A549 (cell line): ENCODE results near the gene WDR19. TPM values are rescaled to one million over a fixed set of nuclear protein-coding genes. Genes with fewer than 3 reads are reported as not detected.

Experiments
- ATAC-seq, 2 experiments: fragments of 200-7000 bp in 1 of 2; fragments of >200 bp in 1 of 2; cut with Nextera tagmentation in 1 of 2; cut with Tn5 transposase in 1 of 2; 3 replicates each; pipeline versions ENCODE4 v1.8.0 to v1.9.1; 2018 to 2020; ENCODE audit warnings: mild to moderate bottlenecking in 1 of 2, moderate library complexity in 1 of 2
- CTCF ChIA-PET: fragments of 300-600 bp; sonication (Branson Sonifier 250); formaldehyde crosslinking; extraction: SDS; loops from one replicate; lab custom pipeline; 2021; ENCODE audit warnings: antibody characterized with exemption, inconsistent platforms; lab: Yijun Ruan, JAX
- POLR2A ChIA-PET: fragments of 350-600 bp; formaldehyde crosslinking; extraction: SDS; loops from one replicate; lab custom pipeline; 2021; ENCODE audit warnings: antibody characterized with exemption, inconsistent platforms; lab: Yijun Ruan, JAX
- DNase-seq, 2 experiments: peaks; one replicate each; pipeline versions ENCODE4 v3.0.0 to v3.0.0-alpha.2; 2011 to 2016; ENCODE audit warnings: low read depth in 1 of 2, low spot score in 1 of 2
- FAIRE-seq: peaks from 2 replicates; lab custom pipeline; 2011; peaks lifted over from hg19 to GRCh38; lab: Jason Lieb, UNC
- H3K27ac ChIP-seq, 2 experiments: fragments of >200 bp; sonication (Bioruptor Twin); formaldehyde crosslinking; 3 replicates each; pipeline ENCODE4 v1.5.1; 2016 to 2017
- H3K4me1 ChIP-seq: fragments of >200 bp; sonication (Bioruptor Twin); formaldehyde crosslinking; 3 replicates; pipeline ENCODE4 v1.6.1; 2016
- H3K4me2 ChIP-seq: fragments of >200 bp; sonication (Bioruptor Twin); formaldehyde crosslinking; 3 replicates; pipeline ENCODE4 v1.6.1; 2016
- H3K4me3 ChIP-seq: fragments of >200 bp; sonication (Bioruptor Twin); formaldehyde crosslinking; 3 replicates; pipeline ENCODE4 v1.5.1; 2016
- H3K9me3 ChIP-seq: fragments of >200 bp; sonication (Bioruptor Twin); formaldehyde crosslinking; 3 replicates; pipeline ENCODE4 v1.6.1; 2016
- BHLHE40 ChIP-seq: IDR thresholded peaks from 2 replicates; pipeline ENCODE4 v1.6.1; 2012; ENCODE audit warnings: low read depth, low read length, inconsistent platforms
- CBX8 ChIP-seq: fragments of 200-600 bp; sonication (generic); IDR thresholded peaks from 2 replicates; pipeline ENCODE4 v1.6.1; 2016
- CEBPB ChIP-seq, 2 experiments: fragments of >200 bp in 1 of 2; sonication (Bioruptor Twin) in 1 of 2; formaldehyde crosslinking in 1 of 2; IDR thresholded peaks; 2 replicates each; pipeline ENCODE4 v1.6.1; 2012 to 2016
- EHF ChIP-seq: fragments of 250-450 bp; sonication (Bioruptor Pico); IDR thresholded peaks from 2 replicates; pipeline ENCODE4 v1.5.0; 2020; ENCODE audit warnings: mild to moderate bottlenecking
- EHMT2 ChIP-seq: fragments of 200-600 bp; sonication (generic); IDR thresholded peaks from 2 replicates; pipeline ENCODE4 v1.6.1; 2016; ENCODE audit warnings: antibody characterized with exemption, low read depth, mild to moderate bottlenecking, moderate library complexity
- ESRRA ChIP-seq: fragments of 150-350 bp; IDR thresholded peaks from 2 replicates; pipeline ENCODE4 v1.6.1; 2014; ENCODE audit warnings: mild to moderate bottlenecking, low read length, borderline replicate concordance
- FOXS1 ChIP-seq: fragments of 250-450 bp; sonication (Bioruptor Pico); IDR thresholded peaks from 2 replicates; pipeline ENCODE4 v1.5.0; 2020; ENCODE audit warnings: mild to moderate bottlenecking, moderate library complexity
- GATA3 ChIP-seq: IDR thresholded peaks from 2 replicates; pipeline ENCODE4 v1.6.1; 2012; ENCODE audit warnings: borderline replicate concordance
- HDAC2 ChIP-seq: fragments of 200-600 bp; sonication (generic); IDR thresholded peaks from 2 replicates; pipeline ENCODE4 v1.6.1; 2016
- HEYL ChIP-seq: fragments of 250-450 bp; sonication (Bioruptor Pico); IDR thresholded peaks from 2 replicates; pipeline ENCODE4 v1.8.0; 2021; ENCODE audit warnings: mild to moderate bottlenecking, moderate library complexity
- HOXA7 ChIP-seq: fragments of 250-450 bp; sonication (Bioruptor Pico); IDR thresholded peaks from 2 replicates; pipeline ENCODE4 v1.5.0; 2020; ENCODE audit warnings: mild to moderate bottlenecking, moderate library complexity
- HOXB5 ChIP-seq: fragments of 250-450 bp; sonication (Bioruptor Pico); IDR thresholded peaks from 2 replicates; pipeline ENCODE4 v1.5.0; 2020; ENCODE audit warnings: mild to moderate bottlenecking, moderate library complexity
- JUNB ChIP-seq: fragments of >200 bp; sonication (Bioruptor Twin); formaldehyde crosslinking; IDR thresholded peaks from 2 replicates; pipeline ENCODE4 v1.6.1; 2016
- KDM1A ChIP-seq: fragments of 200-600 bp; sonication (generic); IDR thresholded peaks from 2 replicates; pipeline ENCODE4 v1.6.1; 2016; ENCODE audit warnings: low read depth, mild to moderate bottlenecking
- KDM5A ChIP-seq: fragments of 200-600 bp; sonication (generic); IDR thresholded peaks from 2 replicates; pipeline ENCODE4 v1.6.1; 2016; ENCODE audit warnings: antibody characterized with exemption, mild to moderate bottlenecking
- MAX ChIP-seq: IDR thresholded peaks from 2 replicates; pipeline ENCODE4 v1.6.1; 2012
- NPAS2 ChIP-seq: fragments of 250-450 bp; sonication (Bioruptor Pico); IDR thresholded peaks from 2 replicates; pipeline ENCODE4 v1.8.0; 2022; ENCODE audit warnings: mild to moderate bottlenecking, moderate library complexity, borderline replicate concordance
- NR3C1 ChIP-seq: fragments of >200 bp; sonication (Bioruptor Twin); formaldehyde crosslinking; IDR thresholded peaks from 3 replicates; pipeline ENCODE4 v1.6.1; 2017
- POLR2AphosphoS2 ChIP-seq: conservative IDR thresholded peaks from 2 replicates; pipeline ENCODE4 v1.6.1; 2012; ENCODE audit warnings: low read length, improper control_type of control experiment, inconsistent platforms
- RAD21 ChIP-seq, 2 experiments: fragments of >200 bp in 1 of 2; sonication (Bioruptor Twin) in 1 of 2; formaldehyde crosslinking in 1 of 2; IDR thresholded peaks in 1 of 2; conservative IDR thresholded peaks in 1 of 2; 2 replicates in 1 of 2; 3 replicates in 1 of 2; pipeline ENCODE4 v1.6.1; 2012 to 2018; ENCODE audit warnings: inconsistent platforms in 1 of 2
- RARB ChIP-seq: fragments of 250-450 bp; sonication (Bioruptor Pico); IDR thresholded peaks from 2 replicates; pipeline ENCODE4 v1.8.0; 2021; ENCODE audit warnings: mild to moderate bottlenecking, moderate library complexity
- RCOR1 ChIP-seq: fragments of 150-350 bp; IDR thresholded peaks from 2 replicates; pipeline ENCODE4 v1.6.1; 2014; ENCODE audit warnings: antibody characterized with exemption, low read length, low read depth
- REST ChIP-seq: fragments of 200-600 bp; sonication (generic); IDR thresholded peaks from 2 replicates; pipeline ENCODE4 v1.6.1; 2016; ENCODE audit warnings: antibody characterized with exemption, mild to moderate bottlenecking, moderate library complexity
- RFX5 ChIP-seq: fragments of 450-650 bp; IDR thresholded peaks from 2 replicates; pipeline ENCODE4 v1.7.1; 2014; ENCODE audit warnings: antibody characterized with exemption, mild to moderate bottlenecking, moderate library complexity
- TFCP2L1 ChIP-seq: fragments of 250-450 bp; sonication (Bioruptor Pico); IDR thresholded peaks from 2 replicates; pipeline ENCODE4 v1.5.0; 2021; ENCODE audit warnings: mild to moderate bottlenecking
- TP53 ChIP-seq: fragments of 250-450 bp; sonication (Bioruptor Pico); IDR thresholded peaks from 2 replicates; pipeline ENCODE4 v1.5.0; 2021; ENCODE audit warnings: mild to moderate bottlenecking, moderate library complexity
- USF2 ChIP-seq: fragments of 450-650 bp; IDR thresholded peaks from 2 replicates; pipeline ENCODE4 v1.6.1; 2014; ENCODE audit warnings: antibody characterized with exemption
- ZNF302 ChIP-seq: fragments of 250-450 bp; sonication (Bioruptor Pico); IDR thresholded peaks from 2 replicates; pipeline ENCODE4 v1.9.0; 2021; ENCODE audit warnings: inconsistent platforms, mild to moderate bottlenecking, moderate library complexity
- ZSCAN20 ChIP-seq: fragments of 250-450 bp; sonication (Bioruptor Pico); IDR thresholded peaks from 2 replicates; pipeline ENCODE4 v1.8.0; 2022; ENCODE audit warnings: mild to moderate bottlenecking, moderate library complexity
- WGBS: methylation state at CpG from one replicate; pipeline ENCODE4 v1.1.6; 2017; ENCODE audit errors: missing lambda C conversion rate; 5-methylcytosine and 5-hydroxymethylcytosine counted together
- polyA plus RNA-seq, 4 experiments: library from polyadenylated mRNA; depleted of rRNA in 3 of 4; stranded (reverse); fragments of >200 nt; fragmentation: RNase III in 1 of 4; extraction: RNeasy Plus Mini Kit Qiagen cat#74134 plus additional on column Dnase treatment in 1 of 4; gene quantifications; 2 replicates in 3 of 4; 3 replicates in 1 of 4; pipeline ENCODE4 v1.2.3, GENCODE V29; 2011 to 2017
- TF ChIP-seq, protein P1 (sequence below): fragments of >200 bp; sonication (Bioruptor Twin); formaldehyde crosslinking; IDR thresholded peaks from 2 replicates; pipeline ENCODE4 v1.6.1; 2016
- TF ChIP-seq, protein P2 (sequence below): fragments of >200 bp; sonication (Bioruptor Twin); formaldehyde crosslinking; IDR thresholded peaks from 3 replicates; pipeline ENCODE4 v1.6.1; 2016

WDR19 gene
- polyA plus RNA-seq, 2 of the 4 experiments (the other 2 are of a cell fraction) = 12.1 to 30.1 TPM

GRCh38 chr4:39205476-39205875 lies 23.1 kb downstream of the WDR19 start:
- no peak overlapping the region for H3K4me2 ChIP-seq
- no peaks in the 10 kb centered on the region for H3K9me3 ChIP-seq
- no peaks in the 10 kb centered on the region for H3K4me1 ChIP-seq
- no peak for TF ChIP-seq JUNB
- TF ChIP-seq ESRRA = no peak
- no peak for TF ChIP-seq USF2
- TF ChIP-seq ZSCAN20 (CRISPR knock-in tag) = no peak
- no peak for TF ChIP-seq TP53 (CRISPR knock-in tag)
- TF ChIP-seq RFX5 = no peak
- TF ChIP-seq NR3C1 = no peak
- no peak for TF ChIP-seq HEYL (CRISPR knock-in tag)
- TF ChIP-seq BHLHE40 = no peak
- no peak for TF ChIP-seq FOXS1 (CRISPR knock-in tag)
- no peak for TF ChIP-seq HOXA7 (CRISPR knock-in tag)
- TF ChIP-seq KDM1A = no peak
- TF ChIP-seq GATA3 = no peak
- no peak for TF ChIP-seq RCOR1
- no peak for TF ChIP-seq HOXB5 (CRISPR knock-in tag)
- no peak for TF ChIP-seq KDM5A
- no peak for TF ChIP-seq ZNF302 (CRISPR knock-in tag)
- TF ChIP-seq, protein P1, sequence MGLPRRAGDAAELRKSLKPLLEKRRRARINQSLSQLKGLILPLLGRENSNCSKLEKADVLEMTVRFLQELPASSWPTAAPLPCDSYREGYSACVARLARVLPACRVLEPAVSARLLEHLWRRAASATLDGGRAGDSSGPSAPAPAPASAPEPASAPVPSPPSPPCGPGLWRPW = no peak
- no peak for TF ChIP-seq EHF (CRISPR knock-in tag)
- TF ChIP-seq, all 56 proteins: peak for 0
- CTCF ChIA-PET = interaction anchor here (0.6 to 0.8 kb wide), 2 partner anchors 10 to 304 kb away, joined by 3 to 4 read pairs; no protein-coding TSS in a partner anchor
- POLR2A ChIA-PET = no interaction called here
- Histone ChIP-seq H3K4me3 (no peak overlapping the region), H3K27ac (no peak overlapping the region)
- FAIRE-seq (no peak), ATAC-seq (no peak), DNase-seq (no peak)
- WGBS = 90% methylated on average over 3 of the region's 3 CpGs

DNA sequence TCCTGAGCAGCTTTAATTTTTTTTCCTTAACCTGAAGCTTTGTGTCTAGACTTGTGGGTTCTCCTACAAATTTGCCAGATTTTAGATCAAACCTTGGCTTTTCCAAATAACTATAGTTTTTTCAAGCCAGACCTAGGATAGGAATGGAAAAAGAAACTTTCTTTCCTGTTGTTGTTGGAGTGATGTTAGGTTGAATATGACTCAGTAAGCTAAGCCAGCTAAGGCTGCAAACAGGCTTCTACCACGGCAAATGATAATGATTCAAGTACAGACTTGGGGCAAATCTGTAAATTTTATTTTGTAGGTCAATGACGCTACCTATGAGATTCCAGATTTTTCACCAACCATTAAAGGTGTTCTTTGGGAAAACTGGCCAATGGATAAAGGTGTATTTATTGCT lies 45.6 kb downstream of the WDR19 start:
- CTCF ChIA-PET = no interaction called here
- no peak overlapping the region for H3K27ac ChIP-seq
- H3K4me3 ChIP-seq = no peak overlapping the region
- DNase-seq (no peak), FAIRE-seq (no peak), ATAC-seq (no peak)
- H3K4me2 ChIP-seq = no peak overlapping the region
- no peaks in the 10 kb centered on the region for H3K9me3 ChIP-seq
- POLR2A ChIA-PET = no interaction called here
- no peak for TF ChIP-seq CEBPB (IDR thresholded peaks at IDR 0.05)
- TF ChIP-seq NPAS2 = no peak
- no peak for TF ChIP-seq CBX8
- TF ChIP-seq RAD21 (conservative IDR thresholded peaks at IDR 0.05 in 1 of 2, IDR thresholded peaks at IDR 0.05 in 1 of 2) = no peak
- no peaks in the 10 kb centered on the region for H3K4me1 ChIP-seq
- WGBS = 47% methylated on average over 2 of the region's 2 CpGs

- no peak for TF ChIP-seq ZSCAN20 (CRISPR knock-in tag)
- TF ChIP-seq HOXA7 (CRISPR knock-in tag) = no peak
- TF ChIP-seq TFCP2L1 (CRISPR knock-in tag) = no peak
- no peak for TF ChIP-seq HDAC2
- TF ChIP-seq FOXS1 (CRISPR knock-in tag) = no peak
- TF ChIP-seq EHMT2 = no peak
- TF ChIP-seq RARB = no peak
- TF ChIP-seq CEBPB (IDR thresholded peaks at IDR 0.05) = no peak
- no peak for TF ChIP-seq JUNB
- TF ChIP-seq, protein P2, sequence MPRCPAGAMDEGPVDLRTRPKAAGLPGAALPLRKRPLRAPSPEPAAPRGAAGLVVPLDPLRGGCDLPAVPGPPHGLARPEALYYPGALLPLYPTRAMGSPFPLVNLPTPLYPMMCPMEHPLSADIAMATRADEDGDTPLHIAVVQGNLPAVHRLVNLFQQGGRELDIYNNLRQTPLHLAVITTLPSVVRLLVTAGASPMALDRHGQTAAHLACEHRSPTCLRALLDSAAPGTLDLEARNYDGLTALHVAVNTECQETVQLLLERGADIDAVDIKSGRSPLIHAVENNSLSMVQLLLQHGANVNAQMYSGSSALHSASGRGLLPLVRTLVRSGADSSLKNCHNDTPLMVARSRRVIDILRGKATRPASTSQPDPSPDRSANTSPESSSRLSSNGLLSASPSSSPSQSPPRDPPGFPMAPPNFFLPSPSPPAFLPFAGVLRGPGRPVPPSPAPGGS = no peak
- no peak for TF ChIP-seq NR3C1
- no peak for TF ChIP-seq MAX
- no peak for TF ChIP-seq POLR2AphosphoS2
- TF ChIP-seq HEYL (CRISPR knock-in tag) = no peak
- no peak for TF ChIP-seq REST
- TF ChIP-seq, all 56 proteins: peak for 0
- WGBS = 87% methylated on average over 4 of the region's 4 CpGs
- no peak overlapping the region for H3K27ac ChIP-seq
- no peak overlapping the region for H3K4me2 ChIP-seq
- no peaks in the 10 kb centered on the region for H3K9me3 ChIP-seq
- DNase-seq (no peak), FAIRE-seq (no peak), ATAC-seq (no peak)
- no peaks in the 10 kb centered on the region for H3K4me1 ChIP-seq
- ChIA-PET POLR2A (no interaction called here), CTCF (no interaction called here)
- H3K4me3 ChIP-seq = no peak overlapping the region
Observed at GRCh38 chr4:39228377-39228776, 46.0 kb downstream of the WDR19 start.
